ENCODE data around the gene ZNF70.
"Not testable (repeated sequence)": the region's sequence is repeated elsewhere in the genome, so short reads cannot be mapped to it uniquely, and the experiment has no call there.

The ZNF70 gene

GRCh38 chr22:23756891-23757290, 6.0 kb upstream of the ZNF70 start:
- DNase-seq (ENCODE audit: low spot score): no peak

DNA sequence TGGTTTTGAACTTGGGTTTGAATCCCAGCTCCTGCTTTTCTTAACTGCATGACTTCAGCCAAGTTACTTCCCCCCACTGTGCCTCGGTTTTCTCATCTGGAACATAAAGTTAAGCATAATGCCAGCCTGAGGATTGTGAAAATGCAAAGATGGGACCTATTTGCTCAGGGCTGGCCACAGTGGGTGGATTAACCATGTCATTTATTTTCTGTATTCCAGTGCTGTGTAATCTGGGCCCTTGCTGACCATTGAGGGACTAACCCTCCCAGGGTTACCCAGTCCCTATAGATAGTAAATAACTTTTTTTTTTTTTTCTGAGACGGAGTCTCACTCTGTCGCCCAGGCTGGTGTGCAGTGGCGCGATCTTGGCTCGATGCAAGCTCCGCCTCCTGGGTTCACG, 4.8 kb upstream of the ZNF70 start:
- no peak for DNase-seq (ENCODE audit: low spot score)

GRCh38 chr22:23754980-23755636, 4.2 kb upstream of the ZNF70 start:
- no peak for DNase-seq (ENCODE audit: low spot score)

DNA sequence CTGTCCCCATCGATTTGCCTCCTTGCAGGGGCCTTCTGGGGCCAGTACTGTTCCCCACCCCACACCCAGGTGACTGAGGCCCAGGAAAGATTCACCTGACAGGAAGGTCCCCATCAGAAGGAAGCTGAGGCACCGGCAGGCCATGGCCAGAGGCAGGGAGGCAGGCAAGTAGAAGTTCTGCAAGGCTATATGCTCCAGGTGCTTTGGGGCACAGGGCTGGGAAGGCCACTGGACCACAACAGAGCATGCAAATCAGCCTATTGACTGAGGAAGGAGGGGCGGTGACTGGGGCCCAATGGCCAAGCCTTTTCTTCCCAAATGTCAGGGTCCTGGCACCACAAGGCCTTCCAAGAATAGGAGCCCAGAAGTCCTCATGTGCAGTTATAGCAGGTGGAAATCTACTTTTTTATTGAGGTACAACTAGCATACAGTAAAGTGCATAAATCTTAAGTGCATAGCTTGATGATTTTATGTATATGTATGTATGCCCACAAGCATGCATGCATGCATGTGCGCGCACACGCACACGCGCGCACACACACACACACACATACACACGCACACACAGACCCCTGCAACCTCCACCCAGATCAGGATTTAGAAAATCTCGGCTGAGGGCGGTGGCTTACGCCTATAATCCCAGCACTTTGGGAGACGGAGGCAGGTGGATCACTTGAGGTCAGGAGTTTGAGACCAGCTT, 3.5 kb upstream of the ZNF70 start, which contains the start of gene VPREB3:
TSS of gene VPREB3 (minus strand) at position 206 of the 700 bp plus-strand sequence. CDS start at position 144, 62 bp downstream.
- no peak for DNase-seq (ENCODE audit: low spot score)

DNA sequence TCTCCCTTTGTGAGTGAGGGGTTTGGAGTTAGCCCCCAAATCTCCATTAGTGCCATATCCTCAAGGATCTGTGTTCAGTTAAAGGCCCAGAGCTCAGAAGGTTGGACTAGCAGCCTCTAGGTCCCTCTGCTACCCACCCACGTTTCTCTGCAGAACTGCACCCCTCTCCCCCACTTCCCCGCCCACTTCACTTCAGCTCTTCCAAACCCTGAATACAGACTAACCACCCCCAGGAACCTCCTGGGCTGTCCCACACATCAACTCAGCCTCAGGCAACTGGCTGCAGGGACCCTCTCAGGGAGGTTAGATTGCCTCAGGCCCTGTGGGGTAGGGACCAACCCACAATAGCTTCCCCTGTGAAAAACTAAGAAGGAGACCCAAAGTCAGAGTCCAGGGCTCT, 2.5 kb upstream of the ZNF70 start:
- no peak for DNase-seq (ENCODE audit: low spot score)

DNA sequence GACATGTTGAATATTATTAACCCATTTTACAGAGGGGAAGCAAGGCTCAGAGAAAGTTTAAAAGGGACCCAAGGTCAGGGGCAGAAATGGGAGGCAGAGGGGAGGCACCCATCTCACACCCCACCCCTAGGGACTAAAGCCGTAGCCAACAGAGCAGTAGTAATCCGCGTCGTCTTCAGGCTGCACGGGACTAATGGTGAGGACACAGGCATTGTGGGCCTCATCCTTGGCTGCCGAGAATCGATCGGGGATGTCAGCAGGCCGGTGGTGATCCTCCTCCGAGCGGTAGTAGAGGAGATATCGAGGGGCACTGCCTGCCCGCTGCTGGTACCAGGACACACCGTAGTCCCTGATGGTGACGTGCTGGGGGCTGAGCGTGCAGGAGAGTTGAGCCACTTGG, 1.8 kb upstream of the ZNF70 start:
- DNase-seq (ENCODE audit: low spot score): no peak

- no peak for DNase-seq (ENCODE audit: low spot score)
Measured at GRCh38 chr22:23752090-23752691, 1.3 kb upstream of the ZNF70 start.

DNA sequence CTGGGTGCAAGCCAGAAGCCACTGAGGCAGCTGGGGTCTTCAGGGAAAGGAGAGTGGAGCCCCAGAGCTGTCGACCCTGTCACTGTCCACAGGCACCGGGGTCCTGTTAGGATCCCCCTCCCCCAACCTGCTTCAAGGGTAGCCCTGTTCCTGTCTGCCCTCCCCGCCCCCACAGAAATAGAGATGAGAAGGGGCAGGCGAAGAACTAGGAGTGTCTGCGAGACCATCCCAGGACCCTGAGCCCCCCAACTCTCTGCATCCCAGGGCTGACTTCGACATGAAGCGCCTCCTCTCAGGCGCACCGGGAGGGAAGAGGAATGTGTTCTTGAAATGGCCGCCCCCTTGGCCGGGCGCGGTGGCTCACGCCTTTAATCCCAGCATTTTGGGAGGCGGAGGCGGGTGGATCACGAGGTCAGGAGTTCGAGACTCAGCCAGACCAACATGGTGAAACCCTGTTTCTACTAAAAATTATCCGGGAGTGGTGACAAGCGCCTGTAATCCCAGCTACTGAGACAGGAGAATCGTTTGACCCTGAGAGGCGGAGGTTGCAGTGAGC, 607 bp upstream of the ZNF70 start:
- no peak for DNase-seq (ENCODE audit: low spot score)

GRCh38 chr22:23750367-23750713, 572 bp downstream of the ZNF70 start:
- DNase-seq (ENCODE audit: low spot score): no peak

DNA sequence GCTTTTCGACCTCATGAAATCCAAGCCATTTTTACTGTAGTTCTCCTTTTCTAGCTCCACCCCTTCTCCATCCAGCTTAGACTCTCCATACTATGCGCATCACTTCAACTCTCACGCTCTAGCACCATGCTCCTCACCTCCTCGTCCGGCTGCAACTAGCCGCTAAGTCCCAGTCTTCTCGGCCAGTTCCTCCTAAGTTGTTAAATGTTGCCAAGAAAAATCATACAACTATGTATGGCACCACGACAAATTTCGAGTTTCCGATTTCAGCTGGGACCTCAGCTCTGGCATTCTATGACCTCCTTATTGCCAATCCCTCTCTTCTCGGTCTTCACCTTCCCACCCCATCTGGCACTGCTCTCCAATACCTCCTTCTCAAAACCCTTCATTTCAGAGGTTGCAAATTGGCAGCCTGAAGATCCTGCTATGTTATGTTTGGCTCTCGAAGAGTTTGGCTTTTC, 1.0 kb downstream of the ZNF70 start:
- no peak for DNase-seq (ENCODE audit: low spot score)

GRCh38 chr22:23745791-23746190, 5.1 kb downstream of the ZNF70 start:
- DNase-seq (ENCODE audit: low spot score): no peak

GRCh38 chr22:23744485-23744884, 6.4 kb downstream of the ZNF70 start:
- DNase-seq (ENCODE audit: low spot score): no peak

DNA sequence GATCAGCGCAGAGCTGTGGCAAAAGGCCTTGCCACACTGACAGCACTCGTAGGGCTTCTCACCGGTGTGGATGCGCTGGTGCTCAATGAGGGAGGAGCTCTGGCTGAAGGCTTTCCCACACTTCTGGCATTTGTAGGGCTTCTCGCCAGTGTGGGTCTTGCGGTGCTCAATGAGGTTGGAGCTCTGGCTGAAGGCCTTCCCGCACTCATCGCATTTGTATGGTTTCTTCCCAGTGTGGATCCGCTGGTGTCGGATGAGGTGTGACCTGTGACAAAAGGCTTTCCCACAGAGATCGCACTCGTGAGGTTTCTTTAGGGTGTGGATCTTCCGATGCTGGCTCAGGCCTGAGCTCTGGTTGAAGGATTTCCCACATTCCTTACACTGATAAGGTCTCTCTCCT, 6.9 kb downstream of the ZNF70 start:
- DNase-seq (ENCODE audit: low spot score): no peak

DNA sequence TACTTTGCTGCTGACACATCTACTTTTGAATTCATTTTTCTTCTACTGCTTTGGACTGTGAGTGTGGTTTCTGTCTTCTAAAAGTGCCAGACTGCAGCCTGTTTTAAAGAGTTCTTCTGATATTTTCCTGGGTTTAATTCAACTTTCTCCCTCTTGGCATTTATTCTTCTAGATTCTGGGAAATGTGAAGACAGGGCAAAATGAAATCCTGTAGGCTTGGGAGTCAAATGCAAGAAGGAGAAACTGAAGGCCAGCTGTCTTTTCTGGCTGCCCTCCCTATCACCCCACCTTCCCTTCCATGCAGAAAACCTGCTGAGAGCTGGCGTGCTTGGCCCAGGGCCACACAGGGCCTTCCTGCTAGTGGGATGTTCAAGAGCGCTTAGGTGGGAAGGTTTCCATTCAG, 7.6 kb downstream of the ZNF70 start:
- no peak for DNase-seq (ENCODE audit: low spot score)

GRCh38 chr22:23742505-23743264, 8.2 kb downstream of the ZNF70 start:
- DNase-seq (ENCODE audit: low spot score): no peak

DNA sequence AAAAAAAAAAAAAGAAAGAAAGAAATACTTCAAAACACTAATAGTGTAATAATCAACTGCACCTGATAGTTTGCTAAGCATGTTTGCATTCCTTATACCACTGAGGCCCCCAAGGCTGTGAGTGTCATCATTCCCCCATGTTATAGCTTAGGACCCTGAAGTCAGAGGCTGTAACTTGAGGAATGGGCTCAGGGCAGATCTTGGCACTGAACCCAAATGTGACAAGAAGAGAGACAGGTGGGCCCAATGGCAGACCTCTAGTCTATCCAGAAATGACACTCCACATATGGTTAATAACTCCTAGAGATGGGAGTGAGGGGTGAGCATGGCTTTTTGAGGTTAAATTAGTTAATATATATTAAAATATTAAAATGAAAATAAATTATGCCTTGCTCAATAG, 13.2 kb downstream of the ZNF70 start:
- DNase-seq (ENCODE audit: low spot score): no peak

GRCh38 chr22:23728108-23728507, 22.8 kb downstream of the ZNF70 start:
- not testable (repeated sequence) for DNase-seq (ENCODE audit: low spot score)

- no peak for DNase-seq (ENCODE audit: low spot score)
Measured at GRCh38 chr22:23722724-23723123, 28.2 kb downstream of the ZNF70 start.

- no peak for DNase-seq (ENCODE audit: low spot score)
Measured at GRCh38 chr22:23722160-23722559, 28.8 kb downstream of the ZNF70 start.

DNA sequence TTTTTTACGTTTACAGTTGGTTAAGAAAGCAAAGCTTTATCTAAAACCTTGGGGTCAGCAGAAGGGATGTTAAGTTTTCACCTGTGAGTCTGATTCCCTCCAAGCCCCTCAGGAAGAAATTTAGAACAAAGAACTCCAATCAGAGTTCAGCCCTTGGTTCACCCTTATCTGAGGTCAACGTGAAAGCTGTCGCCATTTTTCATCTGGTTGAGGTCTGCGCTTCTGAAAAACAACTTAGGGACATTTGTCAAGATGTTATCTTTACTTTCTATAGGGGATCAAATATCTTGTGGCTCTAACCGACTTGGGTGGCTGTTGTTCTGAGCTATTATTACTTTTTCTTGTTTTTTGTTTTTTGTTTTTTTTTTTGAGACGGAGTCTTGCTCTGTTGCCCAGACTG, 30.1 kb downstream of the ZNF70 start:
- DNase-seq (ENCODE audit: low spot score): no peak

GRCh38 chr22:23718371-23719165, 32.3 kb downstream of the ZNF70 start:
- no peak for DNase-seq (ENCODE audit: low spot score)

Data from left forelimb (tissue), 1 donor.